Muscle of back (tissue), 11 donors: Measurements from ENCODE around the gene ACBD3. TPM values are rescaled to one million over a fixed set of nuclear protein-coding genes. Genes with fewer than 3 reads are reported as not detected.

Experiments used
- DNase-seq, 3 donors: peaks; one replicate each; pipeline versions ENCODE4 v3.0.0 to v3.0.0-alpha.2; 2013
- polyA plus RNA-seq, 10 donors: library from polyadenylated mRNA; unstranded; fragments of 120-200 nt; gene quantifications; one replicate each; pipeline ENCODE4 v1.2.1, GENCODE V29; 2013; ENCODE audit not compliant: insufficient read length in 10 of 10

The ACBD3 gene
- polyA plus RNA-seq, 10 donors, result 45.6 to 63.1 (median 51.4) TPM

GRCh38 chr1:226112626-226113025 is 73.9 kb downstream of the ACBD3 start:
- no peak for DNase-seq

- peak in 1 of 3 donors; percentile 53 for DNase-seq
Observed at GRCh38 chr1:226111883-226112261, 74.7 kb downstream of the ACBD3 start.

GRCh38 chr1:226111098-226111882 is 75.3 kb downstream of the ACBD3 start:
- DNase-seq, result peak in 2 of 3 donors; percentile 42 to 78

- peak; percentile 67 to 93 (median 83) for DNase-seq
Observed at GRCh38 chr1:226110249-226111097, 76.1 kb downstream of the ACBD3 start.

- DNase-seq, result peak; percentile 87 to 96 (median 91)
Observed at GRCh38 chr1:226109829-226110248, 76.7 kb downstream of the ACBD3 start.

GRCh38 chr1:226108935-226109828 is 77.4 kb downstream of the ACBD3 start:
- DNase-seq, result peak in 2 of 3 donors; percentile 55 to 76

- DNase-seq, result no peak
Observed at GRCh38 chr1:226107471-226108460, 78.8 kb downstream of the ACBD3 start.

- DNase-seq, result no peak
Observed at GRCh38 chr1:226104671-226105121, 81.8 kb downstream of the ACBD3 start.

GRCh38 chr1:226100436-226101391 is 85.8 kb downstream of the ACBD3 start:
- DNase-seq, result peak in 1 of 3 donors; percentile 26

- DNase-seq, result no peak
Observed at GRCh38 chr1:226098870-226099835, 87.4 kb downstream of the ACBD3 start.

GRCh38 chr1:226097866-226098625 is 88.5 kb downstream of the ACBD3 start:
- DNase-seq, result peak in 1 of 3 donors; percentile 37

GRCh38 chr1:226095286-226095685 is 91.3 kb downstream of the ACBD3 start:
- DNase-seq, result no peak

Other genes with a start within 250 kb of the ACBD3 start
- gene LEFTY2, start 245.5 kb downstream of the ACBD3 start, polyA plus RNA-seq, result 1 to 10 TPM; 2.1 to 6.7 (median 3.6) TPM
- gene SDE2, start 187.4 kb downstream of the ACBD3 start, polyA plus RNA-seq, result 10 to 100 TPM; 11.7 to 17.4 (median 14.8) TPM
- 100 to 1,000 TPM; 631 to 870 (median 684) TPM for gene H3-3A, start 124.0 kb downstream of the ACBD3 start, polyA plus RNA-seq
- gene MIXL1, start 36.9 kb upstream of the ACBD3 start, polyA plus RNA-seq, result under 1 TPM; 0.26 to 0.60 (median 0.47) TPM
- gene LIN9, start 122.4 kb upstream of the ACBD3 start, polyA plus RNA-seq, result 1 to 10 TPM; 5.6 to 9.4 (median 7.5) TPM
- 100 to 1,000 TPM in 3 of 10 donors, 10 to 100 TPM in 7; 86.3 to 107 (median 97.9) TPM for gene PARP1, start 221.4 kb upstream of the ACBD3 start, polyA plus RNA-seq